ENCODE measurements around the gene PLAAT4.

DNA sequence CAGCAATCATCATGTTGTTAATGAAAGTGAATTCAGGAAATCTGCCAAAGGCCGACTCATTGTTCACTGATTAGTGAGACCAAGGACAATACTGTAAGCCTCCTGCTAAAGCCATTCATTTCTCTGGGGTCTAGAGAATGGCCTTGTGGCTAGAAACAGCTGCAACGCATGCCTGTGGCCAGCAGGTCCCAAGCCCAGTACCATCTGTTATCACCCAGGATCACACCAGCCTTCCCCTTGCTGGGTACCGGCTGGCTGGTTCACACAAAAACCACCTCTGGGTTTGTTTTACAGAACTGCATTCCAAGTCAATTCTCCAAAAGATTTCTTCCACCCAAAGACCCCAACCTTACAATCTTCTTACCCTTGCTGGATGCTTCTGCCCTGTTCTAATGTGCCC lies 46.7 kb upstream of the PLAAT4 start:
- TF ChIP-seq, protein P1, sequence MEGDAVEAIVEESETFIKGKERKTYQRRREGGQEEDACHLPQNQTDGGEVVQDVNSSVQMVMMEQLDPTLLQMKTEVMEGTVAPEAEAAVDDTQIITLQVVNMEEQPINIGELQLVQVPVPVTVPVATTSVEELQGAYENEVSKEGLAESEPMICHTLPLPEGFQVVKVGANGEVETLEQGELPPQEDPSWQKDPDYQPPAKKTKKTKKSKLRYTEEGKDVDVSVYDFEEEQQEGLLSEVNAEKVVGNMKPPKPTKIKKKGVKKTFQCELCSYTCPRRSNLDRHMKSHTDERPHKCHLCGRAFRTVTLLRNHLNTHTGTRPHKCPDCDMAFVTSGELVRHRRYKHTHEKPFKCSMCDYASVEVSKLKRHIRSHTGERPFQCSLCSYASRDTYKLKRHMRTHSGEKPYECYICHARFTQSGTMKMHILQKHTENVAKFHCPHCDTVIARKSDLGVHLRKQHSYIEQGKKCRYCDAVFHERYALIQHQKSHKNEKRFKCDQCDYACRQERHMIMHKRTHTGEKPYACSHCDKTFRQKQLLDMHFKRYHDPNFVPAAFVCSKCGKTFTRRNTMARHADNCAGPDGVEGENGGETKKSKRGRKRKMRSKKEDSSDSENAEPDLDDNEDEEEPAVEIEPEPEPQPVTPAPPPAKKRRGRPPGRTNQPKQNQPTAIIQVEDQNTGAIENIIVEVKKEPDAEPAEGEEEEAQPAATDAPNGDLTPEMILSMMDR (conservative IDR thresholded peaks at IDR 0.05), result no peak
- no peak for TF ChIP-seq ZFX (IDR thresholded peaks at IDR 0.05)

All from C4-2B (cell line).